Vagina (tissue), 2 donors: ENCODE measurements around the gene GUCY2C.

Experiments
- CTCF ChIP-seq, 3 experiments: fragments of 450-650 bp in 2 of 3; fragments of 200-600 bp in 1 of 3; sonication (generic) in 1 of 3; IDR thresholded peaks; one replicate each; pipeline ENCODE4 v1.5.1; 2017 to 2019; ENCODE audit warnings: antibody characterized with exemption in 3 of 3, mild to moderate bottlenecking in 2 of 3, moderate library complexity in 2 of 3
- POLR2A ChIP-seq, 2 donors: fragments of 450-650 bp; IDR thresholded peaks; one replicate each; pipeline ENCODE4 v1.6.1; 2017; ENCODE audit warnings: antibody characterized with exemption in 2 of 2, mild to moderate bottlenecking in 2 of 2, moderate library complexity in 2 of 2

GRCh38 chr12:14693116-14693515 lies 3.3 kb downstream of the GUCY2C start:
- no peak for TF ChIP-seq CTCF (IDR thresholded peaks at IDR 0.05)
- TF ChIP-seq POLR2A (IDR thresholded peaks at IDR 0.05), result no peak
